GM12878 (cell line): ENCODE results near the gene PPP3CA. TPM values are rescaled to one million over a fixed set of nuclear protein-coding genes. Genes with fewer than 3 reads are reported as not detected.

Experiments used
- ATAC-seq: fragments of 200-7000 bp; cut with Tn5 transposase; 3 replicates; pipeline ENCODE4 v1.9.1; 2020; ENCODE audit warnings: mild to moderate bottlenecking, moderate library complexity
- BruUV-seq: library from RNA; stranded (reverse); fragments of 400-500 nt; replicated peaks from 2 replicates; lab custom pipeline; 2021; lab: Mats Ljungman, UMichigan
- CTCF ChIA-PET: fragments of 300-600 bp; sonication (Branson Sonifier 250); formaldehyde crosslinking; extraction: SDS; loops from one replicate; lab custom pipeline; 2021; ENCODE audit warnings: inconsistent platforms; lab: Yijun Ruan, JAX
- POLR2A ChIA-PET: fragments of 350-600 bp; formaldehyde crosslinking; extraction: SDS; loops from one replicate; lab custom pipeline; 2021; ENCODE audit warnings: inconsistent platforms; lab: Charles Lee
- RAD21 ChIA-PET: fragments of 300-600 bp; sonication (Branson Sonifier 250); formaldehyde crosslinking; loops from one replicate; lab custom pipeline; 2023; ENCODE audit warnings: antibody characterized with exemption; ENCODE audit not compliant: unreplicated experiment; lab: Charles Lee
- SMC1A ChIA-PET: fragments of 300-600 bp; sonication (Branson Sonifier 250); formaldehyde crosslinking; loops from one replicate; lab custom pipeline; 2023; ENCODE audit not compliant: unreplicated experiment, uncharacterized antibody; lab: Charles Lee
- DNase-seq: peaks from one replicate; pipeline ENCODE4 v3.0.0-alpha.2; 2011; ENCODE audit warnings: low read depth, low spot score
- FAIRE-seq: peaks from 3 replicates; lab custom pipeline; 2011; peaks lifted over from hg19 to GRCh38; lab: Jason Lieb, UNC
- H2AFZ ChIP-seq: 2 replicates; pipeline ENCODE4 v1.6.0; 2011; ENCODE audit warnings: low read depth, low read length, control low read depth; ENCODE audit not compliant: control insufficient read depth
- H3K27ac ChIP-seq: 2 replicates; pipeline ENCODE4 v1.5.1; 2011; ENCODE audit warnings: control low read depth; ENCODE audit not compliant: control insufficient read depth, insufficient read depth
- H3K27me3 ChIP-seq, 2 experiments: replicated peaks in 1 of 2; 2 replicates each; pipeline versions ENCODE4 v1.6.0 to v1.6.1; 2011; ENCODE audit warnings: low read length in 1 of 2; ENCODE audit not compliant: control insufficient read depth in 2 of 2, insufficient read depth in 2 of 2
- H3K36me3 ChIP-seq, 2 experiments: 2 replicates each; pipeline ENCODE4 v1.5.1; 2011; ENCODE audit warnings: low read length in 1 of 2; ENCODE audit not compliant: control insufficient read depth in 2 of 2, insufficient read depth in 2 of 2
- H3K4me1 ChIP-seq: 2 replicates; pipeline ENCODE4 v1.6.1; 2011; ENCODE audit warnings: mild to moderate bottlenecking, low read length, moderate library complexity, mixed read lengths; ENCODE audit not compliant: control insufficient read depth, insufficient read depth
- H3K4me2 ChIP-seq: 2 replicates; pipeline ENCODE4 v1.6.0; 2011; ENCODE audit warnings: control low read depth; ENCODE audit not compliant: control insufficient read depth, insufficient read depth
- H3K4me3 ChIP-seq: fragments of 200-600 bp; sonication (generic); 2 replicates; pipeline ENCODE4 v1.5.1; 2016
- H3K79me2 ChIP-seq: 2 replicates; pipeline ENCODE4 v1.6.0; 2011; ENCODE audit warnings: low read length; ENCODE audit not compliant: control insufficient read depth, insufficient read depth
- H3K9ac ChIP-seq: 2 replicates; pipeline ENCODE4 v1.8.0; 2011; ENCODE audit warnings: low read length, control low read depth, mixed read lengths; ENCODE audit not compliant: control insufficient read depth, insufficient read depth
- H3K9me3 ChIP-seq: replicated peaks from 3 replicates; pipeline ENCODE4 v1.5.1; 2011; ENCODE audit warnings: mild to moderate bottlenecking, low read length; ENCODE audit not compliant: control insufficient read depth, insufficient read depth
- H4K20me1 ChIP-seq: 2 replicates; pipeline ENCODE4 v1.6.0; 2011; ENCODE audit not compliant: control insufficient read depth, insufficient read depth
- BHLHE40 ChIP-seq, 2 experiments: fragments of 450-650 bp in 1 of 2; IDR thresholded peaks; 2 replicates each; pipeline ENCODE4 v1.6.1; 2011 to 2017; ENCODE audit warnings: low read depth in 2 of 2, borderline replicate concordance in 1 of 2, improper control_type of control experiment in 1 of 2, low read length in 1 of 2, mild to moderate bottlenecking in 1 of 2
- E2F8 ChIP-seq: fragments of 450-650 bp; IDR thresholded peaks from 2 replicates; pipeline ENCODE4 v1.6.1; 2018; ENCODE audit warnings: mild to moderate bottlenecking, low read depth, moderate library complexity; ENCODE audit not compliant: partially characterized antibody
- EGR1 ChIP-seq, 2 experiments: IDR thresholded peaks; 1 replicate in 1 of 2; 2 replicates in 1 of 2; pipeline ENCODE4 v1.6.1; 2011 to 2012; ENCODE audit warnings: low read depth in 2 of 2, low read length in 2 of 2, borderline replicate concordance in 1 of 2, mild to moderate bottlenecking in 1 of 2, moderate library complexity in 1 of 2
- IRF5 ChIP-seq: fragments of 450-650 bp; IDR thresholded peaks from 2 replicates; pipeline ENCODE4 v1.6.1; 2017; ENCODE audit warnings: borderline replicate concordance
- POLR2AphosphoS2 ChIP-seq: IDR thresholded peaks from 2 replicates; pipeline ENCODE4 v1.6.1; 2011; ENCODE audit warnings: low read depth, mild to moderate bottlenecking, low read length, improper control_type of control experiment, moderate library complexity
- RB1 ChIP-seq: fragments of 450-650 bp; formaldehyde crosslinking; IDR thresholded peaks from 2 replicates; pipeline ENCODE4 v1.6.1; 2017; ENCODE audit warnings: mild to moderate bottlenecking, borderline replicate concordance
- RELA ChIP-seq: fragments of 450-650 bp; IDR thresholded peaks from 2 replicates; pipeline ENCODE4 v1.8.0; 2014; ENCODE audit warnings: borderline replicate concordance; ENCODE audit not compliant: partially characterized antibody
- RELB ChIP-seq: fragments of 450-650 bp; IDR thresholded peaks from 2 replicates; pipeline ENCODE4 v1.6.1; 2017; ENCODE audit warnings: low read depth, mild to moderate bottlenecking, moderate library complexity
- SMARCA5 ChIP-seq: fragments of 450-650 bp; IDR thresholded peaks from 2 replicates; pipeline ENCODE4 v1.6.1; 2017; ENCODE audit warnings: mild to moderate bottlenecking
- SP1 ChIP-seq: IDR thresholded peaks from one replicate; pipeline ENCODE4 v1.6.1; 2011; ENCODE audit warnings: low read depth, low read length
- SREBF2 ChIP-seq: IDR thresholded peaks from 2 replicates; pipeline ENCODE4 v1.6.1; 2012; ENCODE audit warnings: mild to moderate bottlenecking, low read length
- SUPT20H ChIP-seq: IDR thresholded peaks from 2 replicates; pipeline ENCODE4 v1.6.1; 2011; ENCODE audit warnings: low read depth, mild to moderate bottlenecking, low read length, moderate library complexity, borderline replicate concordance; ENCODE audit not compliant: control insufficient read depth
- ZSCAN29 ChIP-seq: fragments of 450-650 bp; IDR thresholded peaks from 2 replicates; pipeline ENCODE4 v1.6.1; 2017; ENCODE audit warnings: mild to moderate bottlenecking, moderate library complexity
- WGBS: methylation state at CpG from one replicate; pipeline ENCODE4 v1.1.6; 2016; ENCODE audit warnings: low lambda C conversion rate; ENCODE audit not compliant: insufficient replicate concordance, insufficient coverage; ENCODE audit errors: missing lambda C conversion rate; 5-methylcytosine and 5-hydroxymethylcytosine counted together
- in situ Hi-C: fragments of 300-500 bp; cut with MboI; formaldehyde crosslinking; loops from 9 replicates; pipeline ENCODE4 v1.14.3; 2018; ENCODE audit warnings: mixed read lengths
- intact Hi-C: fragments of 100-400 bp; cut with micrococcal nuclease; formaldehyde crosslinking; loops from one replicate; pipeline ENCODE4 v1.14.2; 2022; ENCODE audit not compliant: unreplicated experiment
- polyA plus RNA-seq, 11 experiments: library from polyadenylated mRNA; depleted of rRNA in 4 of 11; unstranded in 6 of 11; stranded (reverse) in 5 of 11; fragments of >200 nt; fragmentation: Nextera tagmentation in 4 of 11; fragmentation: Illumina TruSeq in 1 of 11; extraction: Ambion mirVana in 4 of 11; extraction: Trizol in 1 of 11; gene quantifications; 1 replicate in 1 of 11; 2 replicates in 10 of 11; pipeline versions ENCODE4 v1.2.1 to v1.2.3, GENCODE V29; 2011 to 2016; ENCODE audit warnings: inconsistent platforms in 2 of 11, missing spikeins in 2 of 11, low read depth in 1 of 11
- total RNA-seq, 4 experiments: library from RNA; depleted of rRNA in 3 of 4; stranded (reverse); fragments of >200 nt in 3 of 4; fragmentation: Illumina TruSeq in 1 of 4; extraction: Trizol in 1 of 4; gene quantifications; 2 replicates each; pipeline versions ENCODE4 v1.2.1 to v1.2.3, GENCODE V29; 2013 to 2021

The PPP3CA gene
- total and polyA plus RNA-seq, 10 of the 15 experiments (the other 5 are each of a cell fraction or from before 2014, with no cell fraction given) = 0.33 to 9.0 (median 1.0) TPM

GRCh38 chr4:101140228-101140627 lies 207.1 kb downstream of the PPP3CA start (continued):
- TF ChIP-seq SMARCA5 = no peak
- no peak for TF ChIP-seq EGR1 (IDR thresholded peaks at IDR 0.05; ENCODE audit: borderline replicate concordance in 1 of 2, low read depth in 2 of 2, low read length in 2 of 2)

GRCh38 chr4:101136373-101137370 lies 210.7 kb downstream of the PPP3CA start:
- BruUV-seq = no TSS peak
- no peaks in the 10 kb centered on the region; the same call in 2 of the 3 replicates for H3K9me3 ChIP-seq
- H3K4me1 ChIP-seq = peaks cover 22% of the 10 kb centered on the region
- H3K4me2 ChIP-seq = peak overlapping the region; percentile 68; the same call in 1 of the 2 replicates
- POLR2A ChIA-PET = interaction anchor here (0.6 to 1.4 kb wide), 5 partner anchors 65 to 1884 kb away, joined by 3 to 10 read pairs (median 4); no protein-coding TSS in a partner anchor
- H3K27ac ChIP-seq = no peak overlapping the region
- FAIRE-seq (no peak), DNase-seq (no peak), ATAC-seq (peak; percentile 65)
- H2AFZ ChIP-seq = no peak overlapping the region; the same call in 1 of the 2 replicates
- intact Hi-C loops = loop anchor here (5.0 kb wide), 1 partner anchor 119 kb away; no protein-coding TSS in a partner anchor
- WGBS = 48% methylated on average over 8 of the region's 8 CpGs
- H3K36me3 ChIP-seq = no peaks in the 10 kb centered on the region
- no peaks in the 10 kb centered on the region for H4K20me1 ChIP-seq
- no peaks in the 10 kb centered on the region for H3K27me3 ChIP-seq
- CTCF ChIA-PET = interaction anchor here (1.0 to 1.4 kb wide), 3 partner anchors 10 to 215 kb away, joined by 3 to 4 read pairs (median 3); no protein-coding TSS in a partner anchor
- H3K79me2 ChIP-seq = no peaks in the 10 kb centered on the region
- in situ Hi-C loops = no loop called here
- RAD21 ChIA-PET = interaction anchor here (0.7 to 2.3 kb wide), 5 partner anchors 17 to 1054 kb away, joined by 3 to 9 read pairs (median 3); no protein-coding TSS in a partner anchor
- H3K9ac ChIP-seq = no peak overlapping the region
- no peak overlapping the region for H3K4me3 ChIP-seq
- SMC1A ChIA-PET = interaction anchor here (0.7 to 1.8 kb wide), 13 partner anchors 7 to 310 kb away, joined by 3 to 9 read pairs (median 3); no protein-coding TSS in a partner anchor
- no peak for TF ChIP-seq BHLHE40 (IDR thresholded peaks at IDR 0.05; ENCODE audit: borderline replicate concordance in 1 of 2, low read depth in 2 of 2, low read length in 1 of 2)
- no peak for TF ChIP-seq SREBF2
- no peak for TF ChIP-seq SUPT20H
- TF ChIP-seq RB1 = no peak
- TF ChIP-seq E2F8 = no peak
- TF ChIP-seq ZSCAN29 = no peak
- TF ChIP-seq POLR2AphosphoS2 = no peak
- no peak for TF ChIP-seq SP1
- TF ChIP-seq RELB = no peak
- no peak for TF ChIP-seq RELA
- TF ChIP-seq IRF5 = no peak
